ENCODE data around the gene ALKBH7.
A peak's percentile ranks its signal among the peaks of the same experiment; 100 is the strongest.
"Not testable (repeated sequence)": the region's sequence is repeated elsewhere in the genome, so short reads cannot be mapped to it uniquely, and the experiment has no call there.

The ALKBH7 gene

DNA sequence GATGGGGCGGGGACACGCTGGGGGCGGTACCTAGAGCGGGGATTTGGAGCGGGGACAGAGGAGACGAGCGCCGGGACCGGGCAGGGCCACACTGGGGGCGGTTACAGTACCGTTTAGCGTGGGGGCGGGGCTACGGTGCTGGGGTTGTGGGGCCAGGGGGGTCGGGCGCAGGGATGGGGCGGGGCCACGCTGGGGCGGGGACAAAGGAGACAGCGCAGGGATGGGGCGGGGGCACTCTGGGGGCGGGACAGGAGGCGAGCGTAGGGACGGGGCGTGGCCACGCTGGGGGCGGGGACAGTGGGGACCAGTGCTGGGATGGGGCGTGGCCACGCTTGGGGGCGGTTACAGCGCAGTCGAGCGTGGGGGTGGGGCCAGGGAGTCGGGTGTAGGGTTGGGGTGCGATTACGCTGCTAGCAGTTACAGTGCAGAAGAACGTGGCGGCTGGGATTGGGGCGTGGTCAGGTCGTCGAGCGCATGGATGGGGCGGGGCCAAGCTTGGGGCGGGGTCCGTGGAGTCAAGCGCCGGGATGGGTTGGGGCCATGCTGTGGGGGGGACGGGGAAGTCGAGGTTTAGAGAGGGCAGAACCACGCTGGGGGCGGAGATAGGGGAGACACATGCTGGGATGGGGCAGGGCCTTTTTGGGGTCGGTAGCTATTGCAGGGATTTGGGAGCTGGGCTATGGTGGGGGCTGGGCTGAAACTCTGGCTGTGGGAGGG is 660 bp downstream of the ALKBH7 start:
- peak; percentile 99 for DNase-seq

DNA sequence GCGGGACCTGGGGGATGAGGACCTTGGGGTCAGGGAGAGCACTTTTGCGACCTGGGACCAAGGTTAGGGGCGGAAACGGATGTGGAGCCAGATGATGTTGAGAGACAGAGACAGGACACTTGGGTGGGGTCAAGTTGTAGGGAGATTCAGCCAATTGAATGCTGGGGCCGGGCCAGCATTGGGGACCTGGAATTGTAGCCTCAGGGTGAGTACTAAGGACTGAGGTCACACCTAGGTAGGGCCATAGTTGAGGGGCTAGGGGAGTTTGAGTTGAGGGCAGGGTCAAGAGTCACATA is 1.2 kb downstream of the ALKBH7 start:
- DNase-seq, result no peak

DNA sequence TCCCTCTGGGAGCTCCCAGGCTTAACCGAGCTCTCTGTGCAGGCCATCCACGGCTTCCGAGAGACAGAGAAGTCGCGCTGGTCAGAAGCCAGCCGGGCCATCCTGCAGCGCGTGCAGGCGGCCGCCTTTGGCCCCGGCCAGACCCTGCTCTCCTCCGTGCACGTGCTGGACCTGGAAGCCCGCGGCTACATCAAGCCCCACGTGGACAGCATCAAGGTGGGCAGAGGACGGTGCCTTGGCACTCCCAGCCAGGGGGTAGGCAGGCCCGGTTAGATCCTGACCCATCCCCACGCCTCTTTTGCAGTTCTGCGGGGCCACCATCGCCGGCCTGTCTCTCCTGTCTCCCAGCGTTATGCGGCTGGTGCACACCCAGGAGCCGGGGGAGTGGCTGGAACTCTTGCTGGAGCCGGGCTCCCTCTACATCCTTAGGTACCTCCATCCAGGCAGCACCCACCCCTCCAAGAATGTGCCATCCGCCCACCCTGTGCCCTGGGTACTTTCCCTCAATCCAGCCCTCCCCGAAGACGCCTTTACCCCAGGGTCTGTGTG is 1.6 kb downstream of the ALKBH7 start:
- DNase-seq, result no peak

DNA sequence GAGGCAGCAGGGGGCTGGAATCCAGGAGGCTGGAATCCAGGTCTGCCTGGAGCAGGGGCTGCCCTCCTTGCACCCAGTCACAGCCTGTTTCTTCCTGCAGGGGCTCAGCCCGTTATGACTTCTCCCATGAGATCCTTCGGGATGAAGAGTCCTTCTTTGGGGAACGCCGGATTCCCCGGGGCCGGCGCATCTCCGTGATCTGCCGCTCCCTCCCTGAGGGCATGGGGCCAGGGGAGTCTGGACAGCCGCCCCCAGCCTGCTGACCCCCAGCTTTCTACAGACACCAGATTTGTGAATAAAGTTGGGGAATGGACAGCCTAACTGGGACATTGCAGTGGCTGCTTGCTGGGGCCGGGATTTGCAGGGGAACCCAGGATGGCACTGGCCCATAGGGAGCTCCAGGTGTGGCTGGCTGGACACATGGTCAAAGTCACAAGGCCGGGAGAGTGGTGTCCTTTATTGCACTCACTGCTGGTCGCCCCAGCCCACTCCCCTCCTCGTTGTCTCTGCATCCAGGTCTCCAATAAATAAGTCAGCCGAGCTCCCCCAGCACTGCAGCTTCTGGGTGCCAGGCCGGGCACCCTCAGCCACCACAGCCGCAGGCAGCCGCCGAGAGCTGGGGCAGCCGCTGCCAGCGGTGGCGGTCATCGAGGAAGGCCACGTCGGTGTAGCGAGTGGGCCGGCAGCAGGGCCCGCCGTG is 2.3 kb downstream of the ALKBH7 start:
- no peak for DNase-seq

DNA sequence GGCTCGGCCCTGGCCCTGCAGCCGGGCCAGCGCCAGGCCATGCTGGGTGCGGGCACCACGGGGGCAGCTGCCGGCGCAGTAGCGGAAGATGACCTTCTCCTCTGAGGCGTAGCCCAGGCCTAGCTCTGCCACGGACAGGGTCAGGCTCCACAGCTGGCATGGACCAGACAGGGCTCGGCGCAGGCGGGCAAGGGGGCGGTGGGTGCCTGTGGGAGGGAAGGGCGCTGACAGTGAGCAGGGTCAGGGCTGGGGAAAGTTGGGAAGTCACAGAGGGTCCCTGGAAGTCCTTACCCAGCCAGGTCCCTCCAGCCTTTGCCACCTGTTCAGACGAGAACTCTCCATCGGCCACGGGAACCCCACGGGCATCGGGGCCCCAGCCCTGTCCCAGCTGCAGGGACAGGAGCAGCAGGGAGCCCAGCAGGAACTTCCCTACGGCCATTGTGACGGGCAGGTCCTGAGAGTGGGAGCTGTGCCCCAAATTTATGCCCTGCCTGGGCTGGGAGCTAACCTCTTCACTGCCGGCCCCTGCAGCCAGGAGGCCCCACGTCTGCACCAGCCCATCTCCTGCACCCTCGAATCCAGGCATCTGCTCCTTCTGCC is 2.9 kb downstream of the ALKBH7 start, which contains the start of gene PSPN:
PSPN (minus strand) TSS at position 523 of the 600 bp plus-strand sequence; CDS start at position 439, 84 bp downstream.
- no peak for DNase-seq

DNA sequence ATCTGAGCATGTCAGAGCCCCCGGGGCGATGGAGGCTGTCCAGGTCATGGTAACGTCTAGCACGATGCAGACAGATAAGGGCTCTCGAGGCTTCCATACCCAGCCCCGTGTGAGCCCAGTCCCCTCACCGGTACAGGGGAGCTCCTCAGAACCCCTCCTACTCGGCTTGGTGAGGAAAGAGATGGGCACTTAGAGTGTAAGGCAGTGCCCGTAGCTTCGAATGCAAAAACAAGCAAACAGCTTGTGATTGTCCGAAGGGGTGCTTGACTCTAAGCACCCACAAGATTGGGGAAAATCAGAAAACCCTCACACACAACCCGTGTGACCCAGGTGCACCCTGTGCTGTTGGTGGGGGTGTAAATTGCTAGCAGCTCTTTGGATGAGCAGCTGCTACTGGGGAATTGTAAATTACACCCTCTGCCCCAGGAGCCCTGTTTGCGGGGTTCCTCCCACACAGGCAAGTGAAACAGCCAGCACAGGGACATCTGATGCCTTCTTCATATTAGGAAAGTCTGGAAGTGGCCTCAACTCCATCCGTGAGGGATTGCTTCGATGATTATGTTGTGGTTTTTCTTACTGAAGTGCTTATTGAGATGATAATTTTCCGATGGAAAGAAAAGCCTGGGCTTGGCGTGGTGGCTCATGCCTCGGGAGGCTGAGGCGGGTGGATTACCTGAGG is 4.1 kb downstream of the ALKBH7 start:
- no peak for DNase-seq

DNA sequence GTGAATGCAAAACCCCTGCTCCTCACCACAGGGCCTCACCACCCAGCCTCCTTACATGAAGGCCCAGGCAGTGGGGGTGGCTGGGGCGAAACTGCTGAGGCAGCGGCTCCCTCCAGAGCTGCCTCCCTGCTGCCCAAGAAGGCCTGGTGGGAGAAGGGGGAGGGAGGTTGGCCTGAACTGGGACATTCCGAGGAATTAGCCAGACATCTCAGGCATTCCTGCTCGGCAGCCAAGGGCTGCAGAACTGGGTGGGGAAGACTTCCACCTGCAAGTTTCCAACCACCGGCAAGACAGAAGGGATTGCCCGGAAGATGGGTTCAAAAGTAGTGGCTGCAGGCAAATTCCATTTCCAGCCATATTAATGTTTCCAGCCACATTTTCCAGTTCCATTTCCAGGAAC is 5.4 kb downstream of the ALKBH7 start:
- DNase-seq, result no peak

DNA sequence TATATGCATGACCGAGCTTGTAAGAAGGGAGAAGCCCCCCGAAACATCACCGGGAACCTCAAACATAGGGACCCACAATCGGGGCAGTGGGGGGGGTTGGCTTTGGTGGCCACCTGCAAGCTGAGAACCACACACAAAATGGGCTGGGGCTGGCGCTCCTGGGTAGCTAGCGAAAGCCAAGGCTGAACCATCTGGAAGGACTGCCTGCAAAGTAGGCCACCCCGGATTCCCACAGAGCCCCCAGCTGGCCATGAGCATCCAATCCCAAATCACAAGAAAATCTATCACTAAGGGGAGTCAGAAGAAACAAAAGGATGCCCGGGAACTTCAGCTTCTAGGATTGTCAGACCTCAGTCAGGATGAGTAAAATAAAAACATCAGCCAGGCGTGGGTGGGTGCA is 5.9 kb downstream of the ALKBH7 start:
- no peak for DNase-seq

DNA sequence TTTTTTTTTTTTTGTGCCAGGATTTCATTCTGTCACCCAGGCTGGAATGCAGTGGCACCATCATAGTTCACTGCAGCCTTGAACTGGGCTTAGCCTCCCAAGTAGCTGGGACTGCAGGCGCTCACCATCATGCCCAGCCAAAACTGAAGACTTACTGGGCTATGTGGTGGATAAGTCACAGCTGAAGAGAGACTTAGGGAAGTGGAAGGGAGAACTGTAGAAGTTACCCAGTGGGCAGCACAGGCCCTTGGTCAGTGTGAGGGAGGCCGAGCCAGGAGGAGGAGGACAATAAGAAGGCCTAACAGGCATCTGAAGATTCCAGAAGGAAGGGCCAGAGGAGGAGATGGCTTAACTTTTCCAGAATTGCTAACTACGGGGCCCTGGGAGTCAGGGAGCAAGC is 7.2 kb downstream of the ALKBH7 start:
- DNase-seq, result no peak

DNA sequence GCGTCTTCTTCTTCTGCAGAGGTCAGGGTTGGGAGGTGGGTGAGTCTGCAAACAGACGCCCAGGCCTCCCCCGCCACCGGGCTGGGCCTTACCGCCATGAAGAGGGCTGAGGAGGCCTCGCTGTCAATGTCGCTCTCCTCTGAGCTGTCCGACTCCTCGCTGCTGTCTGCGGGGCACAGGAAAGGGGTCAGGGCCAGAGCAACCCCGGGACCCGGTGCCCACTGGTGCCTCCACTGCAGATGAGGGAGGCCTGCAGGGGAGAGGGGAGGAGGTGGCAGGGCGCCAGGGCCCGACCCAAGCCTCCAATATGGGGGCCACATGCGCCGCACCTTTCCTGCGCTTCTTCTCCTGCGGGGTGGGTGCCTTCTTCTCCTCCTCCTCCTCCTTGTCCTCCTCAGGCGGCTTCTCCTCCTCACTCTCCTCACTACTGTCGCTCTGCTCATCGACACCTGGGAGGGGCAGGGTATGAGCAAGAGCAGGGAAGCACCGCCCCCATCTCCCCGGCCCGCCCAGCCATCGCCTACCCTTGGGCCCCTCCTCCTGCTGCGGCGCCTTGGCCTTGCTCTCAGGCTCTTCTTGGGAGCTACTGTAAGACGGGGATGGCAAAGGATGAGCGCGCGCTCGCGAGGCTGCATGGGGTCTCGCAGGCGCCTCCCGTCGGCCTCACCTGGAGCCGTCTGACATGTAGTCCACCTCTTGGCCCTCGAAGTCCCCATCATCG is 8.6 kb downstream of the ALKBH7 start:
- no peak for DNase-seq

DNA sequence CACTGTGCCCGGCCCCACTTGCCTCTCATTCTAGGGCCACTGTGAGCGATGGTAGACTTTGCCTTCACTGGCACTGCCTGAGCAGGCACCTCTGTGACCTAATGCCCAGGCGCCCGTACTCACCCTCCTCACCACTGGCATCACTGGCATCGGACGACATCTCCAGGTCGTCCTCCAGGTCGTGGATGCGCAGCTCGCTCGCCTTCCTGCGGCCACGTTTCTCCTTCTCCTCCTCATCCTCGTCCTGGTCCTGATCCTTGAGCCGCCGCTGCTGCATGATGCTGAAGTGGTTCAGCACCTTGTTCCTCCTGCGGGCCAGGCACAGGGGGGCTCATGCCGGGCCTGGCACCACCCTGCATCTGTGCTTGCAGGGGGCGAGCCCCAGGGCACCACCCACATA is 10.6 kb downstream of the ALKBH7 start:
- DNase-seq, result no peak

DNA sequence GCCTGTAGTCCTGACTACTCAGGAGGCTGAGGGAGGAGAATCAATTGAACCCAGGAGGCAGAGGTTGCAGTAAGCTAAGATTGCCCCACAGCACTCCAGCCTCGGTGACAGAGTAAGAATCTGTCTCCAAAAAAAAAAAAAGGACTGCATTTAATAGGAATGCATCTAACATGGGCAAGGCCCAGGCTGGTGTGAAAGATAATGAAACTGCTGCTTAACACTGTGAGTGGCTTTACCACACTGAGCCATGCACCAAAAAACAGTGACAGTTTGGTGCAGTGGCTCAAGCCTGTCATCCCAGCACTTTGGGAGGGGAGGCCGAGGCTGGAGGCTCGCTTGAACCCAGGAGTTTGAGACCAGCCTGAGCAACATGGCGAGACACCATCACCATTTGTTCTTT is 11.8 kb downstream of the ALKBH7 start:
- DNase-seq, result peak; percentile 19

DNA sequence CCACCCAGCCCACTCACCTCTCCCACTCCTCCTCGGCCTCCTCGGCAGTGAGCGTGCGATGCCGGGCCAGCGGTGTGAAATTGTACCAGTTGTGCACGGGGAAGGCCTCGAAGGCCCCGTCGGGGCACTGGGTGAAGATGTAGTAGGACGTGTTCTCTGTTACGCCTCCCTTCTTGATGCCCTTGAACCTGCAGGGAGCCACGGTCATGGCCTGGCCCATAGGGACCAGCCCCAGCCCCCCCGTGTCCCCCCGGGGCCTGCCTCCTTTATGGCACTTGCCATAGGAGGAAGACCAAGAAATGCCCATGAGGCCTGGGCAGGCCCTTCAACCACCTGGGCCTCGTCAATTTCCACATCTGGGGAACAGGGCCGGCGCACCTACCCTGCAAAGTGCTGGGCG is 14.8 kb downstream of the ALKBH7 start:
- no peak for DNase-seq

DNA sequence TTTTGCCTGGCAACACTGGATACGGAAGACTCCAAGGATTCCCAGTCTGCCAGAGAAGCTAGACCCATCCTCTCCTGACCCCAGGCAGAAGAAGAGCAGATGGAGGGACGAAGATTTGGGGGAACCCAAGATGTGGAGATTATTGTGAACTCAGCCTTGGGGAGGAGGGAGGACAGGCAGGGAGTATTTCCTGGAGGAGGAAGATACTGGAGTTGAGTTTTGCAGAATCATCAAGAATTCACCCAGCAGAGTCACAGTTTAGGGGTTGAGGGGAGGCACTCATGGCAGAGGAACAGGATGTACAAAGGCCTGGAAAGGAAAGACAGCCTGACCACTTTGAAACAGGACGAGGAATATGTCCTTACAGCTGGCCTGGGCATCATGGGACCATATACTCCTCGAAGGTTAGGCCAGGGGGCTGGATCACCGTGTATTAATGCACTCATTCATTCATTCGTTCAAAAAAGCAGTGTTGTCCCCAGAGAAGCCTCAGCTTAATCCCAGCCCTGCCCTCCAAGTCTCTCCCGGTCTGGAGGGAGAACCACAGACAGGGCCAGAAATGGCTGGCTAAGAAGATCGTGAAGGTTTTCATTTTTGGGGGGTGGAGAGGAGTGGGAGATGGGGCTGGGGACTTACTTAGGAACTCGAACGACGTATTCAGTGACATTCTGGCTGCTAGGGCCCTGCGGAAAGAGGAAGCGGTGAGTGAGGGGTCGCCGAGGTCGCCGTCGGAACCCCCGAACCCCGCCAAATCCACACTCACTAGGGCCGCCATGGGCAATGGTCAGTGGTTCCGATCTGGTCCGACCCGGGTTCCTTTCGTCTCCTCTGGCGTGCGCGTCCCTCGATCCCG is 19.9 kb downstream of the ALKBH7 start:
- peak; percentile 30 for DNase-seq

DNA sequence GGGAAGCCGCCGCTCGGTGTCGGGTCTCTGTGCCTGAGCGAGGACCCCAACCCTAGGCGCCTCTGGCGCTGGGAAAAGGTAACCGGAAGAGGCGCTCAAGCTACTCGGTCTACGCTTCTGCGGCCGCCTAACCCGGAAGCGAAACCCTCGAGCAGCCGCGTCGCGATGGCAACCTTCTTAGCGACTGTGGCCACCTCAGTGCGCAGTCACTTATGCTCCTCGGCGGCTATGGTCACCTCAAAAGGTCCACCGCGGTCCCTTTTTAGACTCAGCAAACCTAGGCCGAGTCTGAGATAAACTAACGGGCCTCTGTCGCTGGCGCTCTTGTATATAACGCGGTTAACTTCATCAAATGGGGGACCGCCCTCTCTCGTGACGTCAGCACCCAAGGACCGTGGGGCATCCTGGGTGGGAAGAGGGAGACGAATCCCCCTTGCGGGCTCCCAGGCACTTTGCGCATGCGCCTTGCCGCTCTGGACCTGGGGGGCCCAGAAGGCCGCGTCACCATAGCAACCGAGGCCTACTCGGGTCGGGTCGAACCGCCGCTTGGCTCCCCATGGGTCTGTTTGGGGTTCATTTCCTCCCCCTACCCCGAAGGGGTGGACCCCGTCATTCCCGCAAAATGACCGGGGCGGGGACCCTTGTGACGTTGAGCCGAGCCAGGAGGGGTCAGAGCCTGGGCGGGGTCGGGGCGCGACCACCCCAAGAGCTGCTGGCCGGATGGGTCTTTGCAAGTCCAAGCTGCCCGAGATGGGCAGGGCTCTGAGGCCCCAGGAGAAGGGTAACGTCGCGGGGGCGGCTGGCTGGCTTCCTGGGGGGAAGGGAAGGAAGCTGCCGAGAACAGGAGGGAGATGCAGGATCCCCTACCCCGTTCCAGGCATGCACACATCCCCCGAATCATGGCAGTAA is 20.7 kb downstream of the ALKBH7 start, which contains the start of gene GTF2F1:
GTF2F1 (minus strand) TSS at position 91 of the 909 bp plus-strand sequence. CDS start 169 bp downstream, outside the sequence.
- peak; percentile 98 for DNase-seq

DNA sequence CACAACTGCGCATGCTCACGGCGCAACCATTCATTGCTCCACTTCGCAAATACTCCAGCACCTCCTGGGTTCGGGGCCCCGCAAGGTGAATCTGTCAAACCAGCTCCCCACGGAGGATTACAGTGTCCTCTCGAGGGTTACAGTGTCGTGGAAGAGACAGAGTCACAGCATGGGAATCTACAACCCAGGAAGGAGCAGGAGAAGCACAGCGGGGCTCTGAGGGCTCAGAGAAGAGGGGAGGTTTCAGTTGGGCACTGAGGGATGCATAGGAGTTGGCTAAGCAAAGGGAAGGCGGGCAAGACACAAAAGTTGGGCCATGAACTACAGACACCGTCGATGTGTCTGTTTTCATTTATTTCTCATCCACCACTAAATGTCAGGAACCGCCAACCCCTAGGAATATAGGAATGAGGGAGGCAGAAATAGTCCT is 21.4 kb downstream of the ALKBH7 start:
- no peak for DNase-seq

DNA sequence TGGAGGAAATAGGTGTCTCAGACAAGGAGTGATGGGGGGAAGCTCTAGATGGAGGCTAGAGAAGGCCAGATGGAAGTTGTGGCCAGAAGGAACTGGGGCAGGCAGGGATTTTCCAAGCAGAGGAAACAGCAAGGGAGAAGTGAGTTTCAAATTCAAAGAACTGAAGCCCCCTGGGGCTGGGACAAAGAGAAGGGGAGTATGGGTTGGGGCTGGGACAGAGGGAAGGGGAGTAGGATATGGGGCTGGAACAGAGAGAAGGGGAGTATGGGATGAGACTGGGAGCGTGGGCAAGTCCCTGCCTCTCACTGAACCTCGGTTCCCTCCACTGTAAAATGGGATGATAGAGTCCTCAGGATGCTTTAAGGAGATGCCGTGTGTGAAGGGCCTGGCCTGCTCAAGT is 22.2 kb downstream of the ALKBH7 start:
- DNase-seq, result no peak

DNA sequence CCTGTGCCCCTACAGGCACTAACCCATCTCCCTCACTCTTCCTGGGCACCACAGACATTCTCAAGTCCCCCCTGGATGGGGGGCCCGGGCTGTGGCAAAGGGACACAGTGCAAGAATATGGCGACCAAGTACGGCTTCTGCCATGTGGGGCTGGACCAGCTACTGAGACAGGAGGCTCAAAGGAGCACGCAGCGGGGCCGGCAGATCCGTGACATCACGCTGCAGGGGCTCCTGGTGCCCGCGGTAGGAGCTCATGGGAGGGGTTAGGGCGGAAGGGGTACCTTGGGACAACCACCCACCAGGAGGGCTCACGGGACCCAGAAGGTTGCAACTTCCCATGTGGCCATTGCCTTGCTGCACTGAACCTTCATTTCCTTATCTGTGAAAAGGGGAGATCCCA is 23.7 kb downstream of the ALKBH7 start:
- no peak for DNase-seq

DNA sequence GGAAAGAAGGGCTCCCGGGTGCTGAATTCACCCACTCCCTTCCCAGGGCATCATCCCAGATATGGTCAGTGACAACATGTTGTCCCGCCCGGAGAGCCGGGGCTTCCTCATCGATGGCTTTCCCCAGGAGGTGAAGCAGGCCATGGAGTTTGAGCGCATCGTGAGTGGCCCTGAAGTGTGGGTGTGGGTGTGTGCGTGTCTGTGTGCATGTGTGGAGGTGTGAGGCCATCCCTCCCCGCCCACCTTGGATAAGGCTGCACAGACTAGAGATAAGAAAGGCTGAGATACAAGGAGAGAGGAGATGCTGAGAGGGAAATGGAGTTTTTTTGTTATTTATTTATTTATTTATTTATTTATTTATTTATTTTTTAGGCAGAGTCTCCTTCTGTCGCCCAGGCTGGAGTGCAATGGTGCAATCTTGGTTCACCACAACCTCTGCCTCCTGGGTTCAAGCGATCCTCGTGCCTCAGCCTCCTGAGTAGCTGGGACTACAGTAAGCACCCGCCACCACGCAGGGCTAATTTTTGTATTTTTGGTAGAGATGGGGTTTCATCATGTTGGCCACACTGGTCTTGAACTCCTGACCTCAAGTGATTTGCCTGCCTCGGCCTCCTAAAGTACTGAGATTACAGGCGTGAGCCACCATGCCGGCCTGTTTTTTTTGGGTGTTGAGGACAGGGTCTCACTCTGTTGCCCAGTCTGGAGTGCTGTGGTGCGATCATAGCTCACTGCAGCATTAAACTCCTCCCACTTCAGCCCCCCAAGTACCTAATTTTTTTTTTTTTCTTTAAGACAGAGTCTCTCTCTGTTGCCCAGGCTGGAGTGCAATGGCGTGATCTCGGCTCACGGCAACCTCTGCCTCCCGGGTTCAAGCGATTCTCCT is 27.7 kb downstream of the ALKBH7 start:
- DNase-seq, result not testable (repeated sequence)

Measured in hematopoietic multipotent progenitor cell treated with erythropoietin and hydrocortisone succinate and interleukin-3 and kit ligand, for 4 days (in vitro differentiated cells).